Loucy (cell line): Measurements from ENCODE around the gene USHBP1.

Source experiments
- H2AFZ ChIP-seq: fragments of 200-600 bp; sonication (generic); 2 replicates; pipeline ENCODE4 v1.6.0; 2016; ENCODE audit warnings: antibody characterized with exemption, mild to moderate bottlenecking, low read length, moderate library complexity
- H3F3A ChIP-seq: fragments of 200-600 bp; 2 replicates; pipeline ENCODE4 v1.6.0; 2016; ENCODE audit warnings: antibody characterized with exemption, low read depth, mild to moderate bottlenecking
- H3K27me3 ChIP-seq: fragments of 200-600 bp; sonication (generic); 2 replicates; pipeline ENCODE4 v1.6.1; 2014; ENCODE audit warnings: low read length, mild to moderate bottlenecking; ENCODE audit not compliant: insufficient read depth, poor library complexity, severe bottlenecking
- H3K36me3 ChIP-seq: fragments of 200-600 bp; sonication (generic); 2 replicates; pipeline ENCODE4 v1.6.1; 2016; ENCODE audit warnings: low read length; ENCODE audit not compliant: insufficient read depth
- H3K4me1 ChIP-seq: fragments of 200-600 bp; sonication (generic); 2 replicates; pipeline ENCODE4 v1.5.1; 2014; ENCODE audit warnings: low read length, mild to moderate bottlenecking; ENCODE audit not compliant: insufficient read depth, poor library complexity, severe bottlenecking
- H3K4me2 ChIP-seq: fragments of 200-600 bp; sonication (generic); 2 replicates; pipeline ENCODE4 v1.6.0; 2014; ENCODE audit warnings: antibody characterized with exemption, low read length, low read depth, mild to moderate bottlenecking; ENCODE audit not compliant: poor library complexity, severe bottlenecking
- H3K4me3 ChIP-seq: fragments of 200-600 bp; sonication (generic); 2 replicates; pipeline ENCODE4 v1.5.1; 2014; ENCODE audit warnings: low read length, mild to moderate bottlenecking, mixed read lengths; ENCODE audit not compliant: poor library complexity, severe bottlenecking
- H3K79me2 ChIP-seq: fragments of 200-600 bp; sonication (generic); 2 replicates; pipeline ENCODE4 v1.6.1; 2014; ENCODE audit warnings: low read length; ENCODE audit not compliant: insufficient read depth
- H3K9ac ChIP-seq: fragments of 200-600 bp; sonication (generic); 2 replicates; pipeline ENCODE4 v1.6.0; 2014; ENCODE audit warnings: mild to moderate bottlenecking, low read depth, low read length, moderate library complexity; ENCODE audit not compliant: poor library complexity, severe bottlenecking
- H3K9me2 ChIP-seq: fragments of 200-600 bp; sonication (generic); replicated peaks from 2 replicates; pipeline ENCODE4 v1.6.1; 2016; ENCODE audit warnings: low read depth, low read length, mixed read lengths
- H3K9me3 ChIP-seq: fragments of 200-600 bp; sonication (generic); 2 replicates; pipeline ENCODE4 v1.6.1; 2014; ENCODE audit warnings: mild to moderate bottlenecking, antibody characterized with exemption, low read length, low read depth; ENCODE audit not compliant: insufficient read depth
- H4K20me1 ChIP-seq: fragments of 200-600 bp; sonication (generic); 2 replicates; pipeline ENCODE4 v1.6.0; 2014; ENCODE audit warnings: antibody characterized with exemption, low read length, mild to moderate bottlenecking; ENCODE audit not compliant: insufficient read depth, poor library complexity, severe bottlenecking
- EZH2phosphoT487 ChIP-seq: fragments of 200-600 bp; IDR thresholded peaks from 2 replicates; pipeline ENCODE4 v1.6.1; 2018; ENCODE audit warnings: antibody characterized with exemption, mild to moderate bottlenecking, moderate library complexity, borderline replicate concordance
- TF ChIP-seq, protein P1 (sequence below): fragments of 200-600 bp; sonication (generic); conservative IDR thresholded peaks from 2 replicates; pipeline ENCODE4 v1.5.1; 2014; ENCODE audit warnings: mild to moderate bottlenecking, antibody characterized with exemption, low read length

The USHBP1 gene

DNA sequence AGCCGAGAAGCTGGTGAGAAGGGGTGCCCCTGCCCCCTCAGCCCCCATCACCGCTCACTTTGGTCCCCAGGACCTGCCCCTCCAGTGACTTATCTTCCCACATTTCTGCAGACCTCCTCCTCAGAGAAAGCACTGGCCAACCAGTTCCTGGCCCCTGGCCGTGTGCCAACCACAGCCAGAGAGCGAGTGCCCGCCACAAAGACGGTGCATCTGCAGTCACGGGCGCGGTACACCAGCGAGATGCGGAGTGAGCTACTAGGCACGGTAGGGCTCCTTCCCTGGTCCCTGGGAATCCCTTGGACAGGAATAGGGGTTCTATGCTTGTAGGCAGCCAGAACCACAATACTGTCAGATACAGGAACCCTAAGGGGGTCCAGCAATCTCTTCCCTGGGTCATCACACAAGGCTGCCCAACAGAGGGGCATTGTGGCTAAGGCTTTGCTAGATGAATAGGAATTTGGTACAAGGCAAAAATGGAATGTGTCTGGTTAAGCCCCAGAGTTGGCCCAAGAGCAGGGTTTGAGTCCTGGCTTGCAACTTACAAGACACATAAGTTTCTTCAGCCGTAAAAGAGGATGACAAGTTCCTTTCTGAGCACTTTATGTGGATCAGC is 48.4 kb downstream of the USHBP1 start:
- H3K4me3 ChIP-seq: peak overlapping the region; percentile 81

GRCh38 chr19:17215127-17215971 is 49.2 kb downstream of the USHBP1 start, which contains the start of gene USE1:
Gene USE1 (plus strand): TSS chr19:17215357. CDS start chr19:17215406, 49 bp downstream.
- Histone ChIP-seq H3K9me3 (no peaks in the 10 kb centered on the region), H4K20me1 (no peaks in the 10 kb centered on the region), H3F3A (no peaks in the 10 kb centered on the region), H3K4me1 (peaks cover 16% of the 10 kb centered on the region), H3K4me3 (peak within 1 kb of the TSS; percentile 81), H3K79me2 (peaks cover 9% of the 10 kb centered on the region; the same call in 1 of the 2 replicates), H3K36me3 (peaks cover 23% of the 10 kb centered on the region; the same call in 1 of the 2 replicates), H3K9me2 (no peaks in the 10 kb centered on the region), H3K4me2 (peak within 1 kb of the TSS; percentile 97), H3K9ac (peak within 1 kb of the TSS; percentile 88), H2AFZ (peak within 1 kb of the TSS; percentile 82), H3K27me3 (no peaks in the 10 kb centered on the region)
- TF ChIP-seq, protein P1, sequence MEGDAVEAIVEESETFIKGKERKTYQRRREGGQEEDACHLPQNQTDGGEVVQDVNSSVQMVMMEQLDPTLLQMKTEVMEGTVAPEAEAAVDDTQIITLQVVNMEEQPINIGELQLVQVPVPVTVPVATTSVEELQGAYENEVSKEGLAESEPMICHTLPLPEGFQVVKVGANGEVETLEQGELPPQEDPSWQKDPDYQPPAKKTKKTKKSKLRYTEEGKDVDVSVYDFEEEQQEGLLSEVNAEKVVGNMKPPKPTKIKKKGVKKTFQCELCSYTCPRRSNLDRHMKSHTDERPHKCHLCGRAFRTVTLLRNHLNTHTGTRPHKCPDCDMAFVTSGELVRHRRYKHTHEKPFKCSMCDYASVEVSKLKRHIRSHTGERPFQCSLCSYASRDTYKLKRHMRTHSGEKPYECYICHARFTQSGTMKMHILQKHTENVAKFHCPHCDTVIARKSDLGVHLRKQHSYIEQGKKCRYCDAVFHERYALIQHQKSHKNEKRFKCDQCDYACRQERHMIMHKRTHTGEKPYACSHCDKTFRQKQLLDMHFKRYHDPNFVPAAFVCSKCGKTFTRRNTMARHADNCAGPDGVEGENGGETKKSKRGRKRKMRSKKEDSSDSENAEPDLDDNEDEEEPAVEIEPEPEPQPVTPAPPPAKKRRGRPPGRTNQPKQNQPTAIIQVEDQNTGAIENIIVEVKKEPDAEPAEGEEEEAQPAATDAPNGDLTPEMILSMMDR: no peak
- no peak for TF ChIP-seq EZH2phosphoT487

More for the DNA sequence above, 48.4 kb downstream of the USHBP1 start:
- Histone ChIP-seq H3K9me3 (no peaks in the 10 kb centered on the region), H3F3A (no peaks in the 10 kb centered on the region), H2AFZ (peak overlapping the region; percentile 42; the same call in 1 of the 2 replicates), H4K20me1 (no peaks in the 10 kb centered on the region), H3K4me1 (peaks cover 16% of the 10 kb centered on the region), H3K79me2 (peaks cover 9% of the 10 kb centered on the region; the same call in 1 of the 2 replicates), H3K9ac (peak overlapping the region; percentile 88), H3K27me3 (no peaks in the 10 kb centered on the region), H3K4me2 (peak overlapping the region; percentile 97), H3K36me3 (peaks cover 16% of the 10 kb centered on the region; the same call in 1 of the 2 replicates), H3K9me2 (no peaks in the 10 kb centered on the region)
- TF ChIP-seq EZH2phosphoT487: no peak
- TF ChIP-seq, protein P1: no peak

GRCh38 chr19:17214508-17215126 is 49.9 kb downstream of the USHBP1 start:
- H3K79me2 ChIP-seq: peaks cover 9% of the 10 kb centered on the region; the same call in 1 of the 2 replicates
- no peak overlapping the region for H2AFZ ChIP-seq
- no peaks in the 10 kb centered on the region for H3F3A ChIP-seq
- H3K9me2 ChIP-seq: no peaks in the 10 kb centered on the region
- H4K20me1 ChIP-seq: no peaks in the 10 kb centered on the region
- peak overlapping the region; percentile 81 for H3K4me3 ChIP-seq
- peak overlapping the region; percentile 88 for H3K9ac ChIP-seq
- H3K9me3 ChIP-seq: no peaks in the 10 kb centered on the region
- H3K36me3 ChIP-seq: peaks cover 25% of the 10 kb centered on the region; the same call in 1 of the 2 replicates
- H3K27me3 ChIP-seq: no peaks in the 10 kb centered on the region
- TF ChIP-seq, protein P1: no peak
- TF ChIP-seq EZH2phosphoT487: no peak
- H3K4me2 ChIP-seq: peak overlapping the region; percentile 97
- H3K4me1 ChIP-seq: peaks cover 16% of the 10 kb centered on the region
